ENCODE results near the gene SH3BGRL2.

Gene SH3BGRL2

DNA sequence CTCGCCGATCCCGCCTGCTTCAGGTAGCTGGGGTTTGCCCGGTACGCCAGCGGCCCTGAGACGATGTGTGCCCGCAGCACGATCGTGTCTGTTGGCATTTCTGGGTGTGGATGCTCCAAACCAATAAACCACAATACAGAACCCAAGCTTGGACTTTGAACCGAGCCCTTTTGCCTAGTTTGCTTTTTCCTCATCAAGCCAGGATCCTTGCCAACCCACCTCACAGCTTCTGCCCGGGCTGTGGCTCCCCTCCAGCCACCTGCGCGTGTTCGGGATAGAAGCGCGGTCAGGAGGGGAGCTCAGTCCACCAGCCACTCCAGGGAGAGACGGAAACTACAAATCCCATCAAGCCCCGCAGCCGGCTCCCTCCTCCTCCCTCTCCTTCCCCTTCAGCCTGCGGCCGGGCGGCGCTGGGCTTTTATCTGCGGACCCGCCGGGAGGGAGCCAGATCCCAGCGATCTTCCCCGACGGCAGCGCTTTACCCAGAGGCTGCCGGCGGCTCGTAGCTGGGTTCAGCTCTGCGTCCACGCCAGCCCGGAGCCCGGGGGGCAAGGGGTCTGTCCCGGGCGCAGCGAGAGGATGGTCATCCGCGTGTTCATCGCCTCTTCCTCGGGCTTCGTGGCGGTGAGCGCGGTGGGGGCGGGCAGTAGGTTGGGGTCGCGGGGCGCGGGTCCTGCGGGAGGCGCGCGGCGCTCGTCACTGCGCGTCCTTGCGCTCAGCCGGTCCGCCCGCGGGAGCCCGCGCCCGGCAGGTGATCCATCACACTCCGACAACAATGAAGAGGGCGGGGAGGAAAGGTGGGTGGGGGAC, at the start of gene SH3BGRL2:
SH3BGRL2 (plus strand) TSS at position 447 of the 810 bp plus-strand sequence; CDS start at position 580, 133 bp downstream.
- DNase-seq, result peak; percentile 47 to 62

DNA sequence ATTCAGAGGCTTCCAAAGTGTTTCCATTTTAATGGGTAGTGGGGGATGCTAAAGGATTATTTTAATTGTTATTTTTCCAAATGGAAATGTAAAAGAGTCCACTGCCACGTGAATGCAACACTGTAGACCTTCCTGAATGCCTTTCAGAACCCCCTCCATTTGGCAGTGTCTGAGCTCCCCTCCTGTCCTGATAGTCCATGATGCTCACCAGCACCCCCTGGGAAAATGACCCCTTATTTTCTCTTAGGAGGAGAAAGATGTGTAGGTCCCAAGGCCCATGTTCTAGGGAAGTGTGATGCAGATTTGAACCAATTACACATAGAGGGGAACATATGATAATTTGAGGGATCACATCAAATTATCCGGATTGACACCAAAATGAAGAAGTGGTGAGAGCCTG, 46.8 kb upstream of the SH3BGRL2 start:
- no peak for DNase-seq

DNA sequence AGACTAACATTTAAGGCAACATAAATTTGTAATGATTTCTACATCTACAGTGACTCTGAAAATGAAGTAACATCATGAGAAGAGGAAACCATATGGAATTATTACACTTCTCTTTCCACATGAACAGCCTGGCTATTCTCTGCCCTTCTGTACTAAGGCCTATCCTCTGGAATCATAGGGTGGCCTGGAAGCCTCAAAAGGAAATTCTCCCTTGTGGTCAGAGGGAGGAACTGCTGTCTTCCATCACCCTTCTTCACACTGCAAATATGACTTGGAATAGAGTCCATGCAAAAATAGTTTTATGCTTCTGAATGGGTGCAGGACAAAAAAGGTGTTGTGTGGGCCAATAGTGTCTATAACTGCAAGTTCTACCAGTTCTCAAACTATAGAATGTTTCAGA, 44.6 kb upstream of the SH3BGRL2 start:
- no peak for DNase-seq

DNA sequence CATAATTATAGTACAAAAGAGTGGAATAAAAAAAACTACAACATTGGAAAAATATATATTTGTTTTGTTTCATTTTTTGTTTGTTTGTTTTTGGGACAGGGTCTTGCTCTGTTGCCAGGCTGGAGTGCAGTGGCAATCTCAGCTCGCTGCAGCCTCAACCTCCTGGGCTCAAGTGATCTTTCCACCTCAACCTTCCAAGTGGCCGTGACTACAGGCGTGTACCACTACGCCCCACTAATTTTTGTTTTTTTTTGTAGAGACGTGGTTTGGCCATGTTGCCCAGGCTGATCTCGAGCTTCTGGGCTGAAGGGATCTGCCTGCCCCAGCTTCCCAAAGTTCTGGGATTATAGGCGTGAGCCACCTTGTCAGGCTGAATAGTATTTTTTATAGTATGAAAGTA, 41.4 kb upstream of the SH3BGRL2 start:
- DNase-seq, result no peak

DNA sequence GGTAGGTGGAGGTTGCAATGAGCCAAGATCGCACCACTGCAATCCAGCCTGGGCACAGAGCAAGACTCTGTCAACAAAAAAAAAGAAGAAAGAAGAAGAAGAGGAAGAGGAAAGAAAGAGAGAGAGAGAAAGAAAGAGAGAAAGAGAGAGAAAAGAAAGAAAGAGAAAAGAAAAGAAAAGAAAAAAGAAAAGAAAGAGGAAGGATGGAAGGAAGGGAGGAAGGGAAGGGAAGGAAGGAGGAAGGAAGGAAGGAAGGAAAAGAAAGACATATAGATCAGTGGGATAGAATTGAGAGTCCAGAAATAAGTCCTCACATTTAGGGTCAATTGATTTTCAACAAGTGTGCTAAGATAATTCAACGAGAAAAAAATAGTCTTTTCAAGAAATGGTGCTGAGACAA, 34.0 kb upstream of the SH3BGRL2 start:
- no peak for DNase-seq

DNA sequence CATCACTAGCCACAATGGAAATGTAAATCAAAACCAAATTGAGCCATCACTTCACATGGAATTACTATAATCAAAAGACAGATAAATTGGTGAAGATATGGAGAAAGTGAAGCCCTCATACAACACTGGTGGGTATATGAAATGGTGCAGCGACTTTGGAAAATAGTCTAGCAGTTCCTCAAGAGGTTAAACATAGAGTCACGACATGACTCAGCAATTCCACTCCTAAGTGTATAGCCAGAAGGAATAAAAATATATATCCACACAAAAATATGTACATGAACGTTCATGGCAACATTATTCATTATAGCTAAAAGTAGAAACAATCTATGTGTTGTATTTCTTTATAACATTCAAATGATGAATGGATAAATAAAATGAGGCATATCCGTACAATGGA, 33.1 kb upstream of the SH3BGRL2 start:
- no peak for DNase-seq

DNA sequence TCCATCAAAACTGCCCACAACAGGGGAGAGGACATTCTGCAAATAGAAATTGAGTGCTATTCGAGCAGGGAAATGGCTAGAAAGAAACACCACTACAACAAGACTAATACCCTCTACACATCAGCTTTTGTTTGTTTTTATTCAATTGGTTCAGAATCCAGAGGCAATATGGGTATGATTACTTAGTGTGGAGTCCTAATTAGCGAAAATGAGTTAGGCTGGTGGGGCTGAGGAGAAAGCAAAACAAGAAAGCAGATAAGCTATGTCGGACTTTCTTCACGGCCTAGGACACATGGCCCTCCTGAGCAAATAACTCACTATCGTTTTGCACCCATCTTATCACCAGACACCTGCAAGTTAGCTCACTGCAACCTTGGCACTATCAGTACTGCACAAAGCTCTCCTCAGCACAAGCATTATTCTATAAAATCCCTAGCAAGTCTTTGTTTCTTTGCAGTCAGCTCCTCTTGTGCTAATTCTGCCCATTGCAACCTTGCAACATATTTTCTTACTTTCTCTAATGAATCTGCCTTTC, 31.3 kb upstream of the SH3BGRL2 start:
- no peak for DNase-seq

DNA sequence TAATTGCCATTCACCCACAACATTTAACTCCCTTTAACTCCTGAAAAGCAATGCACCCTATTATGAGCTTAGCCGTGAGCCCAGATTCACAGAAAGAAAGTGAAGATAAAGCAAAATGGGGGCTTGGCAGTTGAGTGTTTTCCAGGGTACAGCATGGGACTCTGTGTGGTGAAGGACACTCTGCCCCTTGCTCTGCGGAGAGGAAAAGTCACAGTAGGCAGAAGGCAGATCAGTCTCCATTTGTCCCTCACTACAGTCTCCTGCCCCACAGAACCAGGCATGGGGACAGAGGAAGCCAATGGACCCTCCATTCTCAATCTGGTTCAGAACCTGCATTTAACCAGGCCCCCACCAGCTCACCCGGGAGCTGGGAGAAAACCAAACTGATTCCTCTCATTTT, 30.8 kb upstream of the SH3BGRL2 start:
- no peak for DNase-seq

DNA sequence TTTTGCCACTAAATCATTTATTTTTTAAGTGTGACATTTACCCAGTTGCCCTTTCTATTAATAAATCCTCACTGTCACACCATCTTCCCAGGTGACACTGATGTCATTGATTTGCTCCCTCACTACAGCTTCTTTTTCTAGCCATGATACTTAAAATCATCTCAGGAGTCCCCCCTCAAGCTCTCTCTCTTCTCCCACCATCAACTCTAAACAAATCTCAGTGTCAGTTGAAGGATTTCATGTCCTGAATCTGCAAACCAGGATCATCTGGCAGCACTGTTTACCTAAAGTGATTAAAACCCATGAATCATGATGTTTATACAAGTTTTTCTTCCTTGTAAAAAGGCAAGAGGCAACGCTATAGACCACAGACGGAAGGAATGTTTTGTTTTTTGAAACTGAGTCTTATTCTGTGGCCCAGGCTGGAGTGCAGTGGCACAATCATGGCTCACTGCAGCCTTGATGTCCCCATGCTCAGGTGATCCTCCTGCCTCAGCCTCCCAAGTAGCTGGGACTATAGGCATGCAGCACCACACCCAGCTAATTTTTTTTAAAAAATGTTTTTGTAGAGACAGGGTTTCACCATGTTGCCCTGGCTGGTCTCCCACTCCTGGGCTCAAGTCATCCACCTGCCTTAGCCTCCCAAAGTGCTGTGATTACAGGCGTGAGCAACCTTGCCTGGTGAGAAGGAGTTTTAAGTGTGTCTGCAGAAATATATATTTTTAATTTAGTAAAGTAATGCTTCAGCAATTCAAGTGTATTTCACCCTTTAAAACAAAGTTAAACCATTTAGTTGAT, 30.1 kb upstream of the SH3BGRL2 start:
- DNase-seq, result no peak

DNA sequence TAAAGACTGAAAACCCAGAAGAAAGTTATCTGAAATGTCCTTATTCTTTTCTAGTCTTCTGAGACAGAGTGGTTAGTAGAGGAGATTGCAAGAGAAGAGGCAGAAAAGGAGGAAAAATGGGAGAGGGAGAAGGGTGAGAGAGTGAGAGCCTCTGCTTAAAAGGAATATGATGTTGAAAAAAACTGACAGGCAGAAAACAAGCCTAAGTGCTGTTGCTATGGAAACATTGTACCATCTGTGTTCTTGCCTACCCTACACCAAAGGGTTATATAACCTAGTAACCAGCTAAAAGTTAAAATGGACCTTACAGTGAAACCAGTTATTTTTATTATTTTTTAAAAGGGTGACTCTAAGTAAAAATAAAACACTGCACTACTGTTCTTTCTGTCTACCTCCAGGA, 28.3 kb upstream of the SH3BGRL2 start:
- peak in 1 of 2 donors; percentile 56 for DNase-seq

DNA sequence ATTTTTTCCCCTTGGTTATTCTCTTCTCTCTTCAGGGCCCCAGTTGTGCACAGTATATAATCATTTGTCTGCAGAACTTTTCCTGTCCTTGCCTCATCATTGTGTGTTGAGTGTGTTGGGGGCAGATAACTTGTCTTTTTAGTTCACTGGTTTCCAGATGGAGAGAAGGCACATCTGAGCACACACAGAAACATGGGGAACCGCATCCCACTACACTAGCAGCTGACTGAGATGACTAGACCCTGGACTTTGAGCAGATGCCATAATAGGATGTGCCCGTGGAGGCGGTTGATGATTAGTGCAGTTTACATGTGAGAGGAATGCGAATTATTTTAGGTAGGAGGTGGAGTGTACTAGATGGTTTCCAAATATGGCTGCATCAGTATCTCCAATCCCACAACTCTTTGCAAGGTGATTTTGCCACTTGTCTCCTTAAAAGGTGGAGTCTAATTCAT, 26.5 kb upstream of the SH3BGRL2 start:
- no peak for DNase-seq

DNA sequence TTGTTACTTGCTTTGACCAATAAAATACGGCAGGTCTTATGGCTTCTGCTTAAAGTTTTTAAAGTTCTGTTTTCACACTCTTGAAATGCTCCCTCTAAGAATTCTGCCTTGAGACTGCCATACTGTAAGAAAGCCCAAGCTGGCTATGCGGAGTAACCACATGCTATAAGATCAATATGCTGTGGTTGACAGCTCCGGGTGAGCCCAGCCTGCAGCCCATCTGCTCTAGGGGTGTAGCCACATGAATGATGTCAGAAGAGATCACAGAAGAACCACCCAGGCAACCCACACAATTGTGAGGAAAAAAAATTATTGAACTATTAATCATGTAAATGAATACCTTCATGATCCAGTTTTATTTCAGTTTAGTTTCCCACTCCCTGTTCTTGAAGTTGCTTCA, 26.1 kb upstream of the SH3BGRL2 start:
- DNase-seq, result no peak

DNA sequence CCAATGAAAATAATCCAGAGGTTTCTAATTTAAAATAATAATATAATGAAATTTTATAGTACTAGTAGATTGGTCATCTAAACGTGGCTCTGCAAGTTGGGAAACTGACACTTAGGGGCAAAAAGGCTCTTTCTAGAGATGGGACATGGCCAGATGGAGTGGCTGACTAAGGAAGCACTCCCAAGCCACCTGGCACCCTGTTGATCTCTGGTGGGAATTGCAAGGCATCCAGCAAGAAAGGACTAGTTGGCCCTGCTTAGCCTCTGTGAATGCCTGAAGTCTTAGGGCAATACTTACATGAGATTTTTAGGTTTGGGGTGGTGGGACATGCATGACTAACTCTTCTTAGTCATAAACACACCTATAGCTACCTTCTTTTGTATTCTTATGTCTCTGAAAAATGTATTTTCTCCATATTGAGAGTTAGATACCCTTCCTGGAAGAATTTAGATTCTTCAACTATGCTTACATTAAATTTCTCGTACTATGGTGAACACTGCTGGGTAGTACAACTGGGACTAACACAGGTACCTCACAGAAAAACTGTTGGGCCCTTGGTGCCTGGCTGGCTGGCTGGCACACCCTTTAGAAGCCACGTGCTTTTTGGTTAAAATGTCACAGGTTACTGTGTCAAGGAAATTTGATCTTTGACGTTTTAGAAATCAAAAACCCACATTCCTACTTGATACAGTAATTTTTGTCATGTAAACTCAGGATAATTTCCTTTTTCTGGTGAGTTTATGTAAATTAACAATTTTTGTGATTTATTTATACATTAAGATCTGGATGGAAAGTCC, 25.0 kb upstream of the SH3BGRL2 start:
- DNase-seq, result no peak

DNA sequence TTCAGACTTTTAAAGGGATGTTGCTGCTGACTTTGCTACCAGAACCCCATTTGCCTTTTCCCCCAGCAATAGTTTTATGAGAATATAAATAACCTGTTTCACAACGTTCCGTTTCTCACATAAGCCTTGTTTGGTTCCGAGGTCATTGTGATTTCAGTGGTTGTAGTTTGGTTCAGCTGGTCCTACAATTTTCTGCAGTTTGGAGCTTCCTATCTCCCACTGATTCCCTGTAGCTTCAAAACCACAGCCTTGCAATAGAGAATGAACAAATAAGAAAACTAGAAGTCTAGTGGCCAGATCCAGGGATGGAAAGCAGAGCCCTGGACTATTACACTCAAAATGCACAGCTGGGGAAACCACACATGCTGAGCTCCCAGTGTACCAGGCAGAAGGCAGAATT, 24.1 kb upstream of the SH3BGRL2 start:
- DNase-seq, result no peak

DNA sequence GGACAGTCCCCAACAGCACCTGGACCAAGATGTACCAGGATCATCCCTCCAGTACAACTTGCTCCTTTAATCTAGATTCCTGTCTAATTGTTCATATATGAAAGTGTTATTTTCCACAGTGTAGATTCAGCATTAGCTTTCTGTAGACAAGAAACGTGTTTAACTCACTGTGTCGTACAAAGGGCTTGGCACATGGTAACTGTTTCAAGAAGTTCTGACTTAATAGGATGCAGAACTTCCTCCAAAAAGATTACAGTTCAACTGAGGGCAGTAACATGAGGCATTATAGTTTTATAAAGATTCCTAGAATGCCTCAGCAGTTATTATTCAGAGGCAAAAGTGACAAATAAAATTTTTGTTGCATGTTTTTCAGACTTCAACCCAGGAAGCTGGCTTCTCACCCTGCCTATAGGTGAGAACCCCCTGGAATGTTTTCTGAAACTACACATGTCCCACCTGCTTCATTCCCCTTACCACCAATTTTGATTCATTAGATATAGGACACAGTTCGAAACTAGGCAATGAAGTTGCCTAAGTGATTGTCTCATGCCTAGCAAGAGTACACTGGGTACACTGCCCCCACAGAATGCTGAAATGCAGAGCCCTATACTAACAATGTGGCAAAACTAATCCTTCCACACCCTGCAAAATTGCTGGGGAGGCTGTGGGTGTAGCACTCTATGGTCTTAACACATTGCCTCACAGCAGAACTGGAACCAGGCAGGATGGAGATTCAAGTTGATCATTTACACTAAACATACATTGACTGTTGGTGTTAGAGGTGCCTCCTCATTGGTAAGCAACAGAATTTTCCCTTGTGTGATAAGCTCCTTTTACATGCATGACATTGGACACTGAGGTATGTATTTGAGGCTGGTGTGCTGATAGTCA, 22.6 kb upstream of the SH3BGRL2 start:
- DNase-seq, result no peak

DNA sequence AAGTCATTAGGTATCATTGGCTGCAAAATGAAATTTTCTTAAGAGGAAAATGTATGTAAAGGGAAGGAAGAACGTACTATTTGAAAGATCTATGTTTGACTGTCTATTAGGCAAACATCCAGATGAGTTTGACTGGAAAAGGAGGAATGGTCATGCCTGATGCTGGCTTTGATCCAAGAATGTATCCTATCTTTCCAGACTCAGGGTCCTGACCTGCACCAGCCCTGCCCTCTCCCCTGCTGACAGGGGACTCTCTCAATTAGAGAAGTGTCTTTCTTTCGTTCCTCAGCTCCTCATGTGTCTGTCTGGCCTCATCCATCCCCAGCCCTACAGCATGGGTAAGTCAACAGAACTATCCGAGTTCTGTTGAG, 21.9 kb upstream of the SH3BGRL2 start:
- no peak for DNase-seq

DNA sequence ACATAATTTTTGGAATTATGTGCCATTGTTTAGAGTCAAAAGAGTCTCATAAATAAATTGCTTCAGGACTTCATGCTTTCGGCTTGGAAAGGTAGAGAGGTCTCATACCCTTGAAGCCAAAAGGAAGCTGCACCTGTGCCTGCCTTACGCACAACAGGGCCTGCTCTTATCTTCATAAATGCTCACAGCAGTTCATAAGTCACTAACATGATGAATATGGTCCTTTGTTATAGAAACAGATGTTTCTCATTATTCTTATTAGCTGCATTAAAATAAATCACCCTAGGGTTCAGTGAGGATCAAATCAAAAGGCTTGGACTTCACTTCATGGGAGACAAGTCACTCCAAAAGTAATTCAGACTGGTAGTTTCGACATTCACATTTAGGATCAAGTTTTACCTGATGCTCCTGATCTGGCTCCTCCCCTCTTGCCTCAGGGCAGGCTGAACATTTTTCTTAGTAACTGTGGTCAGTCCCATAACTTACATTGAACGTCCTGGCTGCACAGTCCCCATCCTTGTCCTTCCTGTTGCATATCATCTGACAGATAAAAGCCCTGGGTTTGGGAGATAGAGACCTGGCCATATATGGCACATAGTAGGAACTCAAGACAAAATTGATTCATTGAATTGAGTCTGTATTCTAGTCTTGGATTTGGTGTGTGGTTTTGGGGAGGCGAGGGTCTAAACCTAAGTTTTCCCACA, 20.7 kb upstream of the SH3BGRL2 start:
- no peak for DNase-seq

DNA sequence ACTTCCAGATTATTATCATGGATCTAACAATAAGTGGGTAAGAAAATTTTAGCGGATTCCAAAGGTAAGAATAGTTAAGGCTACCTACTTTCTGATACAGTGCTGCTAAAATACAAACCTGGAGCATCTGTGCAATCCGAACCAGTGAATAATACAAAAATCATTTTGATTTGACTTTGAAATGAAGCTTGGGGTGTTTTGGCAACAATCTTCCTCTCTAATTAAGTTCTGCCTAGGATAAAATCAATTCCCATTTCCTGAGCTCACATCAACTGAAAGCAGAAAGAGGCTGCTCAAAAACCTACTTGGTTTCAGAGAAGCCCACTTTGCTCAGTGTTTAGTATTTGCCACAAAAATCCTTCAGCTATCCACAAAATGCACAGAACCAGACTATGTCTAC, 18.7 kb upstream of the SH3BGRL2 start:
- DNase-seq, result no peak

DNA sequence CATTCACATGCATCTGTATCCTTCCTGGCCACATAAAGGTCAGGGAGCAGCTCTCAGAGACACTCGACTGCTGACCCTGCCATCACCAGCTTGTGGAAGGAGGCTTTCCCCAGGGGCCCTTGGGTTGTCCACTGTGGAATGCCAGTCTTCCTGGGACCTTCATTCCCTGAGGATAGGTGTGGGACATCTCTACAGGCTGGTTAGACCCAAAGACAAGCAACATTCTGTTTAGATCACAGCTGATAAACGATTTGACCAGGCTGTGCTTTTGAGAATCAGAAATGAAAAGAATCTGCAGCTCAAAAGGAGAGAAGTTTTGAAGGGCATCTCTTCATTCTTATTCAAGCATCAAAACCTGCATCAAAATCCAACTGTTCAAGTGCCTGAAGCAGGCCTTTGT, 18.2 kb upstream of the SH3BGRL2 start:
- no peak for DNase-seq

DNA sequence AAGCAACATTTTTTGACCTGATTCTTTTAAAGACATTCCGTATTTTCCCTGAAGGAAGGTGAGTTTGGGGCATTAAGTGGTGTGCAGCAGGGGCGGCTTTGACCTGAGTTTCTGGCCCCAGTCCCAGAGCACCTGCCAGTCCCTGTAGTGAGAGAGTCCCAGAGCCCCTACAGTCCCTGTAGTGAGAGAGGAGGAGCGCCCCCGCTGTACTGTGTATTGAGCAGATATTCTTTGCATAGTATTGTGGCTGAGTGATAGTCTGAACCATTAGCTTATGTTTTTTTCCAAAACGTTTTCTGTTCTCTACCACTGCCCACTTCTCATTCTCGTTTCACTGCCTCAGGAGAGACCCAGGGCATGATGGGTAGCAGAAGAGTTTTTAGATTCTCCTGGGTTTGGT, 17.2 kb upstream of the SH3BGRL2 start:
- no peak for DNase-seq

Data from hippocampal formation (tissue), 2 donors.